ENCODE results near the gene CLC. TPM values are rescaled to one million over a fixed set of nuclear protein-coding genes. Genes with fewer than 3 reads are reported as not detected.
"Not testable (repeated sequence)": the region's sequence is repeated elsewhere in the genome, so short reads cannot be mapped to it uniquely, and the experiment has no call there.

The CLC gene
- total and polyA plus RNA-seq, 2 of the 13 experiments (the other 11 are each of a cell fraction or from before 2014, with no cell fraction given) = not detected

GRCh38 chr19:39727070-39727800 is 10.6 kb downstream of the CLC start (continued):
- no peak for TF ChIP-seq ZBTB43 (CRISPR knock-in tag; conservative IDR thresholded peaks at IDR 0.05)

GRCh38 chr19:39725995-39726394 is 11.8 kb downstream of the CLC start:
- POLR2A ChIA-PET = no interaction called here
- no peak for DNase-seq (ENCODE audit: low spot score)
- no TSS peak for BruUV-seq (replicated peaks)
- Histone ChIP-seq H3K27ac (ENCODE audit: extremely low read length, insufficient read depth, low read length) (no peak overlapping the region), H3K79me2 (ENCODE audit: insufficient read depth, low read length) (no peaks in the 10 kb centered on the region), H4K20me1 (ENCODE audit: insufficient read depth, low read length) (no peaks in the 10 kb centered on the region), H3K9me3 (ENCODE audit: low read length) (no peaks in the 10 kb centered on the region), H2AFZ (ENCODE audit: low read length) (no peak overlapping the region), H3K4me3 (replicated peaks in 1 of 3; ENCODE audit: insufficient read depth in 1 of 3, low read depth in 2 of 3, low read length in 3 of 3) (no peak overlapping the region), H3K9ac (ENCODE audit: insufficient read depth, low read depth, low read length) (no peak overlapping the region), H3K4me2 (ENCODE audit: low read depth, low read length) (no peak overlapping the region), H3K36me3 (replicated peaks in 1 of 2; ENCODE audit: control insufficient read depth in 1 of 2, insufficient read depth in 2 of 2, low read length in 2 of 2) (no peaks in the 10 kb centered on the region), H3K4me1 (ENCODE audit: insufficient read depth, low read length) (no peaks in the 10 kb centered on the region), H3K27me3 (ENCODE audit: control insufficient read depth in 1 of 2, insufficient read depth in 2 of 2, low read length in 2 of 2) (peaks cover 0 to 5% of the 10 kb centered on the region in 2 experiments; a peak in 2 of 5 replicates)
- CTCF ChIA-PET (ENCODE audit: low intra/inter-chr PET ratio, low total read pairs) = no interaction called here
- in situ Hi-C loops (cut with HindIII; ENCODE audit: extremely low pct_ligation_motif_present, low pct_unique_long_range_greater_than_20kb) (no loop called here), intact Hi-C loops (cut with micrococcal nuclease; ENCODE audit: unreplicated experiment) (no loop called here)
- no peak for ATAC-seq
- FAIRE-seq = no peak
- TF ChIP-seq ZNF24 (IDR thresholded peaks at IDR 0.05) = no peak
- TF ChIP-seq ZBTB42 (CRISPR knock-in tag; IDR thresholded peaks at IDR 0.05) = no peak
- no peak for TF ChIP-seq GMEB1 (CRISPR knock-in tag; IDR thresholded peaks at IDR 0.05; ENCODE audit: borderline replicate concordance)
- TF ChIP-seq MATR3 (CRISPR knock-in tag; IDR thresholded peaks at IDR 0.05) = no peak
- TF ChIP-seq MTF2 (CRISPR knock-in tag; IDR thresholded peaks at IDR 0.05; ENCODE audit: borderline replicate concordance) = no peak

GRCh38 chr19:39720144-39720543 is 17.7 kb downstream of the CLC start:
- FAIRE-seq; H3K27ac ChIP-seq (ENCODE audit: extremely low read length, insufficient read depth, low read length); H2AFZ ChIP-seq (ENCODE audit: low read length); H3K4me2 ChIP-seq (ENCODE audit: low read depth, low read length); H3K4me1 ChIP-seq (ENCODE audit: insufficient read depth, low read length); H3K79me2 ChIP-seq (ENCODE audit: insufficient read depth, low read length); intact Hi-C loops (cut with micrococcal nuclease; ENCODE audit: unreplicated experiment); H3K9me3 ChIP-seq (ENCODE audit: low read length); POLR2A ChIA-PET; DNase-seq (ENCODE audit: low spot score); H3K36me3 ChIP-seq (replicated peaks in 1 of 2; ENCODE audit: control insufficient read depth in 1 of 2, insufficient read depth in 2 of 2, low read length in 2 of 2); BruUV-seq (replicated peaks); H3K4me3 ChIP-seq (replicated peaks in 1 of 3; ENCODE audit: insufficient read depth in 1 of 3, low read depth in 2 of 3, low read length in 3 of 3); H3K9ac ChIP-seq (ENCODE audit: insufficient read depth, low read depth, low read length); in situ Hi-C loops (cut with HindIII; ENCODE audit: extremely low pct_ligation_motif_present, low pct_unique_long_range_greater_than_20kb); CTCF ChIA-PET (ENCODE audit: low intra/inter-chr PET ratio, low total read pairs); ATAC-seq; H4K20me1 ChIP-seq (ENCODE audit: insufficient read depth, low read length); H3K27me3 ChIP-seq (ENCODE audit: control insufficient read depth in 1 of 2, insufficient read depth in 2 of 2, low read length in 2 of 2): not testable (repeated sequence)
- 17% methylated on average over 3 of the region's 3 CpGs for WGBS (ENCODE audit: low lambda C conversion rate)
